Activated CD4-positive, alpha-beta T cell treated with anti-CD3 and anti-CD28 coated beads for 4 hours (primary cell): ENCODE data around the gene RGS9.

Experiments
- DNase-seq, 2 donors: peaks; one replicate each; pipeline ENCODE4 v3.0.0-alpha.2; 2020

Gene RGS9

DNA sequence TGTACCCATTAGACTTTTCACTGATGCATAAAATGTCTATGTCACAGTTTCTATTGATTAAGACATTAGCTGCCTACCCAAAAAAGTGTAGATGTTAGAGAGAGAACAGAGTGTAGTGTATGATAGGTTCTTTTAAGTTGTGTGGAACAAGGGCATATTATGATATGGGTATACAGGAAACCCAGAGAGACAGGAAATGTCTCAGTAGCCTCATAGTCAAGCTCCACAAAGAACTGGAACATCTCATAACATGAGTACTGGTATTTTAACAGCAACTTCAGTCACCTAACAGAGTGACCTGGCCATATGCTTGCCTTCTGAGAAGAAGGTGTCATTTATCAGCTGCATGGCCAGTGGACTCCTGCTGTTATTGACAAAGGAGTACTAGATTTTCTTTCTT is 128.1 kb downstream of the RGS9 start:
- DNase-seq = no peak

DNA sequence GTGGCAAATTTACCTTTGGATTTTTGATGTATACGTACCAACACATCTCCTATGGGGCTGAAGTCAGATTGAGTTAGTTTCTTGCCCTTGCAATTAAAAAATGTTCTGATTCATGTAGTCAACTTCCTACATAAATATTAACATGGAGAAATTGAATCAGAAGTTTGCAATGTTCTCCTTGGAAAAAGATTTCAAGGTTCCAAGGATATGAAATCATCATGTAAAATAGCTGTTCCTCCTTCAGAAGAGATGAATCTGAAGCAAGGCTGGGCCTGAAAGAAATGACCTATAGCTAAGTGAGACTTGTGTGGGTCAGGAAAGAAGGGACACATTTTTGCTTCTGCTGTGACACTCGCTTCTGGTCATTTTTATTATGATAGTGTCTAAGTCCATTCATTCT is 131.7 kb downstream of the RGS9 start:
- DNase-seq = no peak

DNA sequence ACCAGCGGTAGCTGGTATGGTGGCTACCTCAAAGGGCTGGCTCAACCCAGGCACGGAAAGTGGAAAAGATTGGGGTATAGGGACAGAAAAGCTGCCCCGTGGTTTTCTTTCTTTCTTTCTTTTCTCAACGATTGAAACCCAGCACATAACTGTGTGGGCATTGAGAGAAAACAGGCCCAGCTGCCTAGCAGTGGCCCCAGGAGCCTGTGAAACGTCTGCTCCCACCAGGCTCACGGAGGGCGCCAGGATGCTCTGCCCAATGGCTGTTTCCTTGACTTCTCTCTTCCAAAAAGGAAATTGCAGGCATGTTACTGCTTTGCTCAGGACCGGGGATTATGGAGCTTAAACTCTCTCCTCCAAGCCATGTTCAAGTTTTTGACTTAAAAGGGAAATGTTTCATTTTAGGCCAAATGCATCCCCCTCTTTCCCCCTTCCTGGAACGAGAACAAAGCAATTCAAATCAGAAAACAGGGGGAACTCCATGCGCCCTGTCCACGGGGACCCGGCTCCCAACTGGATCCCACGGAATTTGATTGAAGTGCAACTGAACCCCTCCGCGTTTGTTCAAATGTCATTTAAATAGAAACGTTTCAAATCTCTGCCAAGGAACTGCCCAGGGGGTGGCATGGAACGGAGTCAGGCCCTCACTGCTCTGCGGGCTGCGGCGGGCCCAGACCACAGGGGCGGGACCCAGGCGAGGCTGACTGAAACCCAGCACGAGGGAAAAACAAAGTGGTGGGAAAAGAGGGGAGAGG is 133.5 kb downstream of the RGS9 start:
- no peak for DNase-seq

GRCh38 chr17:65271296-65271695 is 134.1 kb downstream of the RGS9 start:
- no peak for DNase-seq
